Testis (tissue), 2 donors: Measurements from ENCODE around the gene MRPL32.

Source experiments
- CTCF ChIP-seq, 3 experiments: fragments of 450-650 bp in 2 of 3; fragments of 200-600 bp in 1 of 3; sonication (generic) in 1 of 3; IDR thresholded peaks; one replicate each; pipeline ENCODE4 v1.5.1; 2016 to 2019; ENCODE audit warnings: antibody characterized with exemption in 3 of 3, mild to moderate bottlenecking in 2 of 3, moderate library complexity in 1 of 3
- POLR2A ChIP-seq: fragments of 450-650 bp; IDR thresholded peaks from one replicate; pipeline ENCODE4 v1.6.1; 2017; ENCODE audit warnings: antibody characterized with exemption, mild to moderate bottlenecking, moderate library complexity

DNA sequence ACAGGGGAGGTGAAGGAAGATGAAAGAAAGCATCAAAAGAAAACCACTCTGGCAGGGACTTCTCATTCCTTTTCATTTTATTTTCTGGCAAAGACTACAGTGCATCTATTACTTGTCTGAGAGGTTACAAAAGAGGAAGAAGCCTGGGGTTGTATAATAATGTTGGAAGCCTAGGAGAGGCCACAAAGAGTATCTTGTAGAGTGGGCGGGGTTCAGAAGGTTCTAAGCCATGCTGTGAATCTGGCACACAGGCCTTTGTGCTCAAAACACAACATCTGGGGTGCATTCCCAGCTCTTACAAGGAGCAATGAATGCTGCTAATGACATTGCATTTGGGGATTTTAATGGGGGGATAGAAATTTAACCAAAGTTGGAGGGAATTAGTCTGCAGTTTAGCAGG is 49.4 kb downstream of the MRPL32 start:
- TF ChIP-seq CTCF (IDR thresholded peaks at IDR 0.05) = no peak
- no peak for TF ChIP-seq POLR2A
